SK-N-SH treated with all-trans-retinoic acid at 6 μM for 48 hours (cell line): Measurements from ENCODE around the gene LAMA3.

ENCODE experiments used
- GLIS3 ChIP-seq: fragments of 250-450 bp; sonication (Bioruptor Pico); IDR thresholded peaks from 2 replicates; pipeline ENCODE4 v1.5.0; 2020; ENCODE audit warnings: mild to moderate bottlenecking, moderate library complexity
- OSR1 ChIP-seq: fragments of 250-450 bp; sonication (Bioruptor Pico); IDR thresholded peaks from 2 replicates; pipeline ENCODE4 v1.8.0; 2022; ENCODE audit warnings: moderate library complexity, mild to moderate bottlenecking, inconsistent platforms
- PATZ1 ChIP-seq: fragments of 250-450 bp; sonication (Bioruptor Pico); IDR thresholded peaks from 2 replicates; pipeline ENCODE4 v1.8.0; 2020; ENCODE audit warnings: mild to moderate bottlenecking, moderate library complexity, borderline replicate concordance
- ZFP3 ChIP-seq: fragments of 250-450 bp; sonication (Bioruptor Pico); IDR thresholded peaks from 2 replicates; pipeline ENCODE4 v1.5.0; 2020; ENCODE audit warnings: mild to moderate bottlenecking, moderate library complexity

DNA sequence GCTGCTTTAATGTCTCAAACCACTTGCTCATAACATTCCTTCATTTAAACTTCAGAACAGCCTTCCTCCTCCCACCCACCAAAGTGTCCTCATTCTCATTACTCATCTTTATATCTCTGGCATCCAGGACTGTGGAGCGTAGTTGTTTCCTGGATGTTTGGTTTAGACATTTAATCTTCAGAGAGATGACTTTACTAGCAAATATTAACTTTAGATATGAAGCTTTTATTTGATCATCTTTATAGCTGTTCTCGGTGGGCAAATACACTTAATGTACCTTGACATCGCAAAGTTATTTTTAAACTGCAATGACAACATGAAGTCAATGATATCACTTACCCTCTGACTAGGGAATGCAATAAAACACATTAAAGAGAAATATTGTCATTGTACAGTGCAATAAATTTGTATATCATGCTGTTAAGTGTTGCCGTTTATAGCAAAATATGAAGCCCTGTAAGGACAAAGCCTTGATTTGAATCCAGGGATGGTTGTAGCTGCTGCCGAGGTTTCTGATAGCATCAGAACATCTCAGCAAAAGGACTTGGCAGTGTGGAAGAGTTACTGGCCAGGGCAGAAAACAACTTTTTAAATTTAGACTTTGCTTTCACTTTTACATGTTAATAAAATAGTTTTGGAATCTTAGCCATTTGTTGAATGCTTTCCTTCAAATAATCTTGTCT lies 4.6 kb upstream of the LAMA3 start:
- TF ChIP-seq PATZ1 (CRISPR knock-in tag) (no peak), ZFP3 (CRISPR knock-in tag) (no peak), OSR1 (no peak), GLIS3 (no peak)
